Measurements from ENCODE around the gene PDGFA.

The PDGFA gene

GRCh38 chr7:539731-540411 is 20.2 kb upstream of the PDGFA start:
- Histone ChIP-seq H3K9me3 (ENCODE audit: control insufficient read depth, insufficient read depth, low read length) (no peaks in the 10 kb centered on the region), H3K36me3 (ENCODE audit: control insufficient read depth, insufficient read depth, low read length) (no peaks in the 10 kb centered on the region), H3K4me1 (ENCODE audit: control insufficient read depth, insufficient read depth, low read length) (no peaks in the 10 kb centered on the region), H3K27me3 (ENCODE audit: control insufficient read depth, insufficient read depth, low read length) (no peaks in the 10 kb centered on the region), H3K9ac (ENCODE audit: low read depth, low read length) (no peak overlapping the region), H3K4me3 (ENCODE audit: low read depth, low read length) (no peak overlapping the region)

- H3K27me3 ChIP-seq (ENCODE audit: control insufficient read depth, insufficient read depth, low read length) = no peaks in the 10 kb centered on the region
- no peak overlapping the region for H3K4me3 ChIP-seq (ENCODE audit: low read depth, low read length)
- H3K36me3 ChIP-seq (ENCODE audit: control insufficient read depth, insufficient read depth, low read length) = no peaks in the 10 kb centered on the region
- H3K4me1 ChIP-seq (ENCODE audit: control insufficient read depth, insufficient read depth, low read length) = no peaks in the 10 kb centered on the region
- no peak overlapping the region for H3K9ac ChIP-seq (ENCODE audit: low read depth, low read length)
- H3K9me3 ChIP-seq (ENCODE audit: control insufficient read depth, insufficient read depth, low read length) = no peaks in the 10 kb centered on the region
Observed at GRCh38 chr7:538764-539685, 19.4 kb upstream of the PDGFA start.

- no peak overlapping the region for H3K9ac ChIP-seq (ENCODE audit: low read depth, low read length)
- H3K4me3 ChIP-seq (ENCODE audit: low read depth, low read length) = no peak overlapping the region
- H3K27me3 ChIP-seq (ENCODE audit: control insufficient read depth, insufficient read depth, low read length) = no peaks in the 10 kb centered on the region
- H3K4me1 ChIP-seq (ENCODE audit: control insufficient read depth, insufficient read depth, low read length) = no peaks in the 10 kb centered on the region
- no peaks in the 10 kb centered on the region for H3K36me3 ChIP-seq (ENCODE audit: control insufficient read depth, insufficient read depth, low read length)
- no peaks in the 10 kb centered on the region for H3K9me3 ChIP-seq (ENCODE audit: control insufficient read depth, insufficient read depth, low read length)
Observed at GRCh38 chr7:537911-538634, 18.4 kb upstream of the PDGFA start.

- Histone ChIP-seq H3K9ac (ENCODE audit: low read depth, low read length) (no peak overlapping the region), H3K4me3 (ENCODE audit: low read depth, low read length) (no peak overlapping the region), H3K4me1 (ENCODE audit: control insufficient read depth, insufficient read depth, low read length) (no peaks in the 10 kb centered on the region), H3K27me3 (ENCODE audit: control insufficient read depth, insufficient read depth, low read length) (no peaks in the 10 kb centered on the region), H3K36me3 (ENCODE audit: control insufficient read depth, insufficient read depth, low read length) (no peaks in the 10 kb centered on the region), H3K9me3 (ENCODE audit: control insufficient read depth, insufficient read depth, low read length) (no peaks in the 10 kb centered on the region)
Observed at GRCh38 chr7:536231-536630, 16.6 kb upstream of the PDGFA start.

GRCh38 chr7:534959-535358 is 15.3 kb upstream of the PDGFA start:
- Histone ChIP-seq H3K9ac (ENCODE audit: low read depth, low read length) (no peak overlapping the region), H3K36me3 (ENCODE audit: control insufficient read depth, insufficient read depth, low read length) (no peaks in the 10 kb centered on the region), H3K27me3 (ENCODE audit: control insufficient read depth, insufficient read depth, low read length) (no peaks in the 10 kb centered on the region), H3K9me3 (ENCODE audit: control insufficient read depth, insufficient read depth, low read length) (no peaks in the 10 kb centered on the region), H3K4me1 (ENCODE audit: control insufficient read depth, insufficient read depth, low read length) (no peaks in the 10 kb centered on the region), H3K4me3 (ENCODE audit: low read depth, low read length) (no peak overlapping the region)

GRCh38 chr7:534075-534474 is 14.4 kb upstream of the PDGFA start:
- no peak overlapping the region for H3K9ac ChIP-seq (ENCODE audit: low read depth, low read length)
- no peaks in the 10 kb centered on the region for H3K27me3 ChIP-seq (ENCODE audit: control insufficient read depth, insufficient read depth, low read length)
- H3K4me3 ChIP-seq (ENCODE audit: low read depth, low read length) = no peak overlapping the region
- H3K36me3 ChIP-seq (ENCODE audit: control insufficient read depth, insufficient read depth, low read length) = no peaks in the 10 kb centered on the region
- H3K4me1 ChIP-seq (ENCODE audit: control insufficient read depth, insufficient read depth, low read length) = no peaks in the 10 kb centered on the region
- no peaks in the 10 kb centered on the region for H3K9me3 ChIP-seq (ENCODE audit: control insufficient read depth, insufficient read depth, low read length)

GRCh38 chr7:533266-533665 is 13.6 kb upstream of the PDGFA start:
- H3K27me3 ChIP-seq (ENCODE audit: control insufficient read depth, insufficient read depth, low read length) = no peaks in the 10 kb centered on the region
- H3K9me3 ChIP-seq (ENCODE audit: control insufficient read depth, insufficient read depth, low read length) = no peaks in the 10 kb centered on the region
- H3K36me3 ChIP-seq (ENCODE audit: control insufficient read depth, insufficient read depth, low read length) = no peaks in the 10 kb centered on the region
- H3K4me3 ChIP-seq (ENCODE audit: low read depth, low read length) = no peak overlapping the region
- no peaks in the 10 kb centered on the region for H3K4me1 ChIP-seq (ENCODE audit: control insufficient read depth, insufficient read depth, low read length)
- H3K9ac ChIP-seq (ENCODE audit: low read depth, low read length) = no peak overlapping the region

GRCh38 chr7:532379-533143 is 12.9 kb upstream of the PDGFA start:
- Histone ChIP-seq H3K4me1 (ENCODE audit: control insufficient read depth, insufficient read depth, low read length) (no peaks in the 10 kb centered on the region), H3K27me3 (ENCODE audit: control insufficient read depth, insufficient read depth, low read length) (no peaks in the 10 kb centered on the region)

GRCh38 chr7:531777-532176 is 12.1 kb upstream of the PDGFA start:
- Histone ChIP-seq H3K4me3 (ENCODE audit: low read depth, low read length) (no peak overlapping the region), H3K4me1 (ENCODE audit: control insufficient read depth, insufficient read depth, low read length) (no peaks in the 10 kb centered on the region), H3K9me3 (ENCODE audit: control insufficient read depth, insufficient read depth, low read length) (no peaks in the 10 kb centered on the region), H3K9ac (ENCODE audit: low read depth, low read length) (no peak overlapping the region), H3K36me3 (ENCODE audit: control insufficient read depth, insufficient read depth, low read length) (no peaks in the 10 kb centered on the region), H3K27me3 (ENCODE audit: control insufficient read depth, insufficient read depth, low read length) (no peaks in the 10 kb centered on the region)

More at GRCh38 chr7:532379-533143, 12.9 kb upstream of the PDGFA start:
- no peaks in the 10 kb centered on the region for H3K36me3 ChIP-seq (ENCODE audit: control insufficient read depth, insufficient read depth, low read length)
- H3K4me3 ChIP-seq (ENCODE audit: low read depth, low read length) = no peak overlapping the region
- no peak overlapping the region for H3K9ac ChIP-seq (ENCODE audit: low read depth, low read length)
- H3K9me3 ChIP-seq (ENCODE audit: control insufficient read depth, insufficient read depth, low read length) = no peaks in the 10 kb centered on the region

- Histone ChIP-seq H3K27me3 (ENCODE audit: control insufficient read depth, insufficient read depth, low read length) (peaks cover 16% of the 10 kb centered on the region), H3K9ac (ENCODE audit: low read depth, low read length) (no peak overlapping the region), H3K9me3 (ENCODE audit: control insufficient read depth, insufficient read depth, low read length) (no peaks in the 10 kb centered on the region), H3K4me1 (ENCODE audit: control insufficient read depth, insufficient read depth, low read length) (no peaks in the 10 kb centered on the region), H3K36me3 (ENCODE audit: control insufficient read depth, insufficient read depth, low read length) (no peaks in the 10 kb centered on the region), H3K4me3 (ENCODE audit: low read depth, low read length) (no peak overlapping the region)
Observed at GRCh38 chr7:528451-528850, 8.8 kb upstream of the PDGFA start.

GRCh38 chr7:527723-528122 is 8.1 kb upstream of the PDGFA start:
- no peaks in the 10 kb centered on the region for H3K4me1 ChIP-seq (ENCODE audit: control insufficient read depth, insufficient read depth, low read length)
- H3K4me3 ChIP-seq (ENCODE audit: low read depth, low read length) = no peak overlapping the region
- no peak overlapping the region for H3K9ac ChIP-seq (ENCODE audit: low read depth, low read length)
- H3K9me3 ChIP-seq (ENCODE audit: control insufficient read depth, insufficient read depth, low read length) = no peaks in the 10 kb centered on the region
- no peaks in the 10 kb centered on the region for H3K36me3 ChIP-seq (ENCODE audit: control insufficient read depth, insufficient read depth, low read length)
- peaks cover 23% of the 10 kb centered on the region for H3K27me3 ChIP-seq (ENCODE audit: control insufficient read depth, insufficient read depth, low read length)

Measured in iPS-15b (cell line).